Panc1 (cell line): ENCODE results near the gene PIP4K2A. TPM values are rescaled to one million over a fixed set of nuclear protein-coding genes. Genes with fewer than 3 reads are reported as not detected.

ENCODE experiments used
- ATAC-seq: fragments of 200-7000 bp; cut with Tn5 transposase; 2 replicates; pipeline ENCODE4 v1.9.1; 2020; ENCODE audit warnings: mild to moderate bottlenecking, moderate library complexity
- BruUV-seq: library from RNA; stranded (reverse); fragments of 400-500 nt; replicated peaks from 2 replicates; lab custom pipeline; 2021; lab: Mats Ljungman, UMichigan
- CTCF ChIA-PET: fragments of 300-600 bp; sonication (Branson Sonifier 250); formaldehyde crosslinking; loops from one replicate; lab custom pipeline; 2022; ENCODE audit warnings: antibody characterized with exemption; lab: Charles Lee
- POLR2A ChIA-PET: fragments of 300-600 bp; sonication (Branson Sonifier 250); formaldehyde crosslinking; loops from one replicate; lab custom pipeline; 2022; ENCODE audit warnings: antibody characterized with exemption; lab: Charles Lee
- DNase-seq: peaks from one replicate; pipeline ENCODE4 v3.0.0-alpha.2; 2010; ENCODE audit warnings: low read depth, low spot score
- H3K27ac ChIP-seq: 2 replicates; pipeline ENCODE4 v1.5.1; 2011; ENCODE audit warnings: mild to moderate bottlenecking, low read length, inconsistent platforms
- H3K27me3 ChIP-seq: fragments of 200-500 bp; sonication (Bioruptor generic); 2 replicates; pipeline ENCODE4 v1.6.0; 2014; ENCODE audit warnings: low read length, inconsistent platforms; ENCODE audit not compliant: control insufficient read depth, insufficient read depth
- H3K36me3 ChIP-seq: fragments of 200-500 bp; sonication (Bioruptor generic); 2 replicates; pipeline ENCODE4 v1.5.1; 2014; ENCODE audit warnings: inconsistent platforms, mild to moderate bottlenecking, low read length, moderate library complexity; ENCODE audit not compliant: control insufficient read depth, insufficient read depth
- H3K4me1 ChIP-seq: 2 replicates; pipeline ENCODE4 v1.5.1; 2011; ENCODE audit warnings: inconsistent platforms, mild to moderate bottlenecking, low read length, moderate library complexity; ENCODE audit not compliant: control insufficient read depth, insufficient read depth
- H3K4me3 ChIP-seq, 2 experiments: 2 replicates each; pipeline ENCODE4 v1.5.1; 2011 to 2012; ENCODE audit warnings: low read depth in 2 of 2, low read length in 2 of 2, mild to moderate bottlenecking in 2 of 2, inconsistent platforms in 1 of 2, moderate library complexity in 1 of 2
- H3K9me3 ChIP-seq: fragments of 200-500 bp; sonication (Bioruptor generic); 2 replicates; pipeline ENCODE4 v1.5.1; 2014; ENCODE audit warnings: low read depth, mild to moderate bottlenecking, inconsistent platforms, low read length, moderate library complexity; ENCODE audit not compliant: control insufficient read depth, insufficient read depth
- CTCF ChIP-seq: fragments of 450-650 bp; IDR thresholded peaks from 2 replicates; pipeline ENCODE4 v1.5.1; 2017; ENCODE audit warnings: mild to moderate bottlenecking
- POLR2AphosphoS5 ChIP-seq: IDR thresholded peaks from 2 replicates; pipeline ENCODE4 v1.6.1; 2012; ENCODE audit warnings: mild to moderate bottlenecking, low read depth, low read length, moderate library complexity
- REST ChIP-seq, 2 experiments: IDR thresholded peaks; 2 replicates each; pipeline ENCODE4 v1.6.1; 2011 to 2012; ENCODE audit warnings: low read depth in 2 of 2, control low read depth in 1 of 2, low read length in 1 of 2, mild to moderate bottlenecking in 1 of 2, moderate library complexity in 1 of 2; ENCODE audit not compliant: insufficient read depth in 1 of 2
- SIN3A ChIP-seq: IDR thresholded peaks from 2 replicates; pipeline ENCODE4 v1.6.1; 2012; ENCODE audit warnings: low read depth, mild to moderate bottlenecking, low read length, moderate library complexity, borderline replicate concordance; ENCODE audit not compliant: insufficient read depth
- TCF7L2 ChIP-seq: IDR thresholded peaks from 2 replicates; pipeline ENCODE4 v1.6.1; 2011; ENCODE audit warnings: mild to moderate bottlenecking, low read depth, low read length, inconsistent platforms
- in situ Hi-C: cut with HindIII; loops from 2 replicates; pipeline ENCODE4 v1.10.0; 2016; ENCODE audit warnings: low sequenced_read_pairs, low pct_unique_long_range_greater_than_20kb
- intact Hi-C: fragments of 100-400 bp; cut with micrococcal nuclease; formaldehyde crosslinking; loops from one replicate; pipeline ENCODE4 v1.10.0; 2022; ENCODE audit not compliant: unreplicated experiment
- total RNA-seq: library from RNA; stranded (reverse); gene quantifications from one replicate; pipeline ENCODE4 v1.2.1, GENCODE V29; 2021; ENCODE audit not compliant: unreplicated experiment

PIP4K2A gene
- total RNA-seq, 1 experiment from 2014 or later = 25.2 TPM

- no TSS peak for BruUV-seq
- no peaks in the 10 kb centered on the region for H3K4me1 ChIP-seq
- H3K27me3 ChIP-seq = no peaks in the 10 kb centered on the region
- no peak for TF ChIP-seq SIN3A
- TF ChIP-seq CTCF = no peak
- no peak for TF ChIP-seq REST (IDR thresholded peaks at IDR 0.05; ENCODE audit: insufficient read depth in 1 of 2, low read depth in 2 of 2, low read length in 1 of 2)
- TF ChIP-seq TCF7L2 = no peak
- no peak for TF ChIP-seq POLR2AphosphoS5
- ATAC-seq = no peak
- H3K36me3 ChIP-seq = no peaks in the 10 kb centered on the region
- CTCF ChIA-PET = no interaction called here
- POLR2A ChIA-PET = no interaction called here
- H3K9me3 ChIP-seq = no peaks in the 10 kb centered on the region
- intact Hi-C loops (no loop called here), in situ Hi-C loops (no loop called here)
- H3K4me3 ChIP-seq = no peak overlapping the region
- no peak for DNase-seq
- no peak overlapping the region for H3K27ac ChIP-seq
These were observed 44.5 kb upstream of the PIP4K2A start for GRCh38 chr10:22758867-22759266.

GRCh38 chr10:22754296-22754695 lies 39.9 kb upstream of the PIP4K2A start:
- CTCF ChIA-PET = no interaction called here

More at GRCh38 chr10:22754296-22754695, 39.9 kb upstream of the PIP4K2A start:
- no peak for ATAC-seq
- TF ChIP-seq TCF7L2 (no peak), POLR2AphosphoS5 (no peak), CTCF (no peak), REST (IDR thresholded peaks at IDR 0.05; ENCODE audit: insufficient read depth in 1 of 2, low read depth in 2 of 2, low read length in 1 of 2) (no peak), SIN3A (no peak)
- no peak overlapping the region for H3K27ac ChIP-seq
- intact Hi-C loops (no loop called here), in situ Hi-C loops (no loop called here)
- no peaks in the 10 kb centered on the region for H3K4me1 ChIP-seq
- no peaks in the 10 kb centered on the region for H3K27me3 ChIP-seq
- no peak for DNase-seq
- POLR2A ChIA-PET = no interaction called here
- H3K4me3 ChIP-seq = no peak overlapping the region
- no peaks in the 10 kb centered on the region for H3K9me3 ChIP-seq
- H3K36me3 ChIP-seq = no peaks in the 10 kb centered on the region
- no TSS peak for BruUV-seq
